T-helper 1 cell treated with Interleukin-12 subunit alpha and Interleukin-12 subunit beta and Interleukin-4 antibody, amounts not matched to agents 30 μg/mL and 1 μg/mL, for 36 hours (primary cell): ENCODE data around the gene ANGPTL4.
"Not testable (repeated sequence)": the region's sequence is repeated elsewhere in the genome, so short reads cannot be mapped to it uniquely, and the experiment has no call there.

Experiments used
- H3K27ac Mint-ChIP-seq: one replicate; pipeline ENCODE4 v1.8.0; 2021; ENCODE audit warnings: mild to moderate bottlenecking, mixed read lengths
- H3K27me3 Mint-ChIP-seq: one replicate; pipeline ENCODE4 v1.8.0; 2021; ENCODE audit warnings: low read depth, mixed read lengths
- H3K36me3 Mint-ChIP-seq: one replicate; pipeline ENCODE4 v1.8.0; 2021; ENCODE audit warnings: low read depth, mixed read lengths
- H3K4me1 Mint-ChIP-seq: one replicate; pipeline ENCODE4 v1.8.0; 2021; ENCODE audit warnings: low read depth, mixed read lengths
- H3K4me3 Mint-ChIP-seq: one replicate; pipeline ENCODE4 v1.8.0; 2021; ENCODE audit warnings: mild to moderate bottlenecking, moderate library complexity, mixed read lengths
- H3K9me3 Mint-ChIP-seq: one replicate; pipeline ENCODE4 v1.8.0; 2021; ENCODE audit warnings: mixed read lengths

The ANGPTL4 gene

GRCh38 chr19:8398311-8398771, 34.4 kb downstream of the ANGPTL4 start:
- Mint-ChIP-seq H3K4me3 (no peak overlapping the region), H3K9me3 (no peaks in the 10 kb centered on the region), H3K36me3 (peaks cover 3% of the 10 kb centered on the region), H3K27ac (no peak overlapping the region), H3K27me3 (no peaks in the 10 kb centered on the region), H3K4me1 (peaks cover 9% of the 10 kb centered on the region)

GRCh38 chr19:8399681-8400188, 35.8 kb downstream of the ANGPTL4 start:
- Mint-ChIP-seq H3K4me3 (no peak overlapping the region), H3K36me3 (peaks cover 7% of the 10 kb centered on the region), H3K9me3 (no peaks in the 10 kb centered on the region), H3K27me3 (no peaks in the 10 kb centered on the region), H3K27ac (no peak overlapping the region), H3K4me1 (peaks cover 11% of the 10 kb centered on the region)

DNA sequence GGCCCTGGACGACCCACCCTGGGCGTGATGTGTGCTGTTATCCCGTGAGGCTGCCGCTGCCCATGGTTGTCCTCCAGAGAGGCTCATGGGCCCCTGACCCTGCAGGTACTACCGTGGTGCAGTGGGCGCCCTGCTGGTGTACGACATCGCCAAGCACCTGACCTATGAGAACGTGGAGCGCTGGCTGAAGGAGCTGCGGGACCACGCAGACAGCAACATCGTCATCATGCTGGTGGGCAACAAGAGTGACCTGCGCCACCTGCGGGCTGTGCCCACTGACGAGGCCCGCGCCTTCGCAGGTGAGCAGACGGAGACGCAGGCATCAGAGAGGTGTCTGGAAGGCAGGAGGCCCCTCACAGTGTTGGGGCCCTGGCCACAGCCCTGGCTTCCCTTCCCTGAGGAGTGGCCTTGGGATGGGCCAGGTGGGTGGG, 38.0 kb downstream of the ANGPTL4 start:
- Mint-ChIP-seq H3K4me3 (no peak overlapping the region), H3K4me1 (peaks cover 2% of the 10 kb centered on the region), H3K27me3 (no peaks in the 10 kb centered on the region), H3K27ac (no peak overlapping the region), H3K36me3 (peaks cover 11% of the 10 kb centered on the region), H3K9me3 (no peaks in the 10 kb centered on the region)

- Mint-ChIP-seq H3K4me3 (no peak overlapping the region), H3K9me3 (no peaks in the 10 kb centered on the region), H3K36me3 (peaks cover 11% of the 10 kb centered on the region), H3K27me3 (no peaks in the 10 kb centered on the region), H3K4me1 (peaks cover 2% of the 10 kb centered on the region), H3K27ac (no peak overlapping the region)
Measured at GRCh38 chr19:8403098-8403819, 39.3 kb downstream of the ANGPTL4 start.

GRCh38 chr19:8403820-8404109, 39.8 kb downstream of the ANGPTL4 start:
- H3K27ac Mint-ChIP-seq: no peak overlapping the region

DNA sequence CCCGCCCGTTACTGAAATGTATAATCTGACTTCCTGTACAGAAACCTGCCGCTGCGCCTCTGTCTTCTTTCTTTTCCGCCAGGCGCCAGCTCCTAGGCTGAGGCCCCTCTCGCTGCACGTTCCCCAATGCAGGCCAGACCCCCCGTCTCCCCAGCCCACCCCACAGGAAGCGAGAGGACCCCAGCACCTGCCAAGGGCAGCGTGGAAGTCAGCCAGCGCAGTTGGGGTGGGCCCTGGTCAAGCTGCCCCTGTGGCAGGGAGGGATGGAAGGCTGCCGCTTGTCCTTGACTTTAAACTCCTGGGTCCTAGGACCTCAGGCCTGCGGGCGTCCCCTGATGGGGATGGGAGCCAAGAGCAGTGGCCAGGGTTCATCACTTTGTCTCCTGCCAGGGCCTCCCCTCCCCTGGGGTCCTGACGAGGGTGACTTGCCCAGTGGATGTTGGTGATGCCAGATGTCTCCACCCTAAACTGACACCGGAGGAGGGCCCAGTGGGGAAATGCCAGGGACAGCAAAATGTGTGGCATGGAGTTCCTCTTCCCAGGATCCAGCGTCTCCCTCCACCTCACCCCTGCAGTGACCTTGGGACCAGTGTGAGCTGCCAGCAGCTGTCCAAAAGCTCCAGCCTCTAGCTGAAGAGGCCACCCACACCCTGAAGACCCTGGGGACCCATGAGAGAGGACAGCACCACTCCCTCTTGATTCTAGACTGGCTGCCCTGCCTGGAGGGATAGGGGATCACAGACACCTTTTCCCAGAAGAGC, 40.6 kb downstream of the ANGPTL4 start:
- no peak overlapping the region for H3K27ac Mint-ChIP-seq
- H3K4me1 Mint-ChIP-seq: peaks cover 2% of the 10 kb centered on the region
- no peaks in the 10 kb centered on the region for H3K27me3 Mint-ChIP-seq
- no peaks in the 10 kb centered on the region for H3K9me3 Mint-ChIP-seq
- no peak overlapping the region for H3K4me3 Mint-ChIP-seq
- H3K36me3 Mint-ChIP-seq: peaks cover 11% of the 10 kb centered on the region

More at GRCh38 chr19:8403820-8404109, 39.8 kb downstream of the ANGPTL4 start:
- peaks cover 11% of the 10 kb centered on the region for H3K36me3 Mint-ChIP-seq
- no peaks in the 10 kb centered on the region for H3K9me3 Mint-ChIP-seq
- H3K4me1 Mint-ChIP-seq: peaks cover 2% of the 10 kb centered on the region
- no peaks in the 10 kb centered on the region for H3K27me3 Mint-ChIP-seq
- no peak overlapping the region for H3K4me3 Mint-ChIP-seq

GRCh38 chr19:8410718-8411117, 46.8 kb downstream of the ANGPTL4 start:
- not testable (repeated sequence) for H3K4me3 Mint-ChIP-seq, H3K27me3 Mint-ChIP-seq, H3K9me3 Mint-ChIP-seq, H3K27ac Mint-ChIP-seq, H3K36me3 Mint-ChIP-seq, H3K4me1 Mint-ChIP-seq

DNA sequence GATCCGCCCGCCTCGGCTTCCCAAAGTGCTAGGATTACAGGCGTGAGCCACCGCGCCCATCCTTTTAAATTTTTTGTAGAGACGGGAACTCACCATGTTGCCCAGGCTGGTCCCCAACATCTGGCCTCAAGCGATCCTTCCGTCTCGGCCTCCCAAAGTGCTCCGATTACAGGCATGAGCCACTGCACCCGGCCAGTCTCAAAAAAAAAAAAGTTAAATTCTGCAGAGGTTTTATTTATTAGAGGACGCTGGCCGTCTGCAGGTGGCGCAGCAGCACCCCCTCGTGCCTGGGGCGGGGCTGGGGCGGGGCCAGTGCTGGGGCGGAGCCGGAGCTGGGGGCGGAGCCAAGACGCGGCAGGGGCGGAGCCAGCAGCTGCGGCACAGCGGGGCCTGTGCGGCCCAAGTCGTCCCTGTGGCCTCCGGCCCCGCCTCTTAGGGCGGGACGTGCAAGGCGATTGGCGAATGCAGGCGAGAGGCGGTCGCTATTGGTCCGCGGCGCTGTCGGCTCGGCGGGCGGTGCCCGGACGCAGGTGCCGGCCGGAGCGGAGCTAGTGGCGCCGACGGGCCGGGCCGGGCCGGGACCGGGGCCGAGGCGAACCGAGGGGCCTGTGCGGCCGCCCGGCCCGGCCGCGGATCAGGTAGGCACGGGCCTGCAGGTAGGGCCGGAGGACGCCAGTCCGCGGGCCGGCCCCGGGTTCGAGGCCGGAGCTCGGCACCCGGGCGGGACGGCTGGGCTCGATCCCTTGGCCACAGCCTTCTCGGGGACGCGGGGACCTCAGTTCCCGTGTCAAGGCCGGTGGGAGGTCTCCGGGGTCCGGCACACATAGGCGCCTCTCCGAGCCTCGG, 49.1 kb downstream of the ANGPTL4 start, which contains the start of gene MARCHF2:
TSS of gene MARCHF2 (plus strand) at position 523 of the 846 bp plus-strand sequence. CDS start 8,536 bp downstream, outside the sequence.
- peak within 1 kb of the TSS; percentile 2 for H3K27ac Mint-ChIP-seq
- no peaks in the 10 kb centered on the region for H3K36me3 Mint-ChIP-seq
- no peaks in the 10 kb centered on the region for H3K27me3 Mint-ChIP-seq
- peak within 1 kb of the TSS; percentile 60 for H3K4me3 Mint-ChIP-seq
- no peaks in the 10 kb centered on the region for H3K9me3 Mint-ChIP-seq
- peaks cover 8% of the 10 kb centered on the region for H3K4me1 Mint-ChIP-seq

DNA sequence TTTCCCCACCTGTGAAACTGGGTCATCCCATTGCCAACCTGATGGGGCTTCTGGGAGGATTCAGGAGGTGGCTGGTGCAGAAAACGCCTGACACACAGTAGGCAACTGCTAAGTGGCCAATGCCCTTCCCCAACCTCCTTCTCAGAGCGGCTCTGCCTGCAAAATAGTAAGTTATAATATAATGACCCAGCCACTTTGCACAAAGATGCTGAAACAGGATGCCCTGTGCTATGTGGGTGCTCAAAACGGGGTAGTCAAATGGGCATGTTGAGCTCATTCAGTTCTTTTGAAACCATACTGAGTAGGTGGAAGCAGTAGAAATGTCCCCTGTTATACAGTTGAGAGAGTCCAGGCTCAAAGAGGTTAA, 49.7 kb downstream of the ANGPTL4 start:
- H3K36me3 Mint-ChIP-seq: no peaks in the 10 kb centered on the region
- H3K4me1 Mint-ChIP-seq: peaks cover 8% of the 10 kb centered on the region
- no peaks in the 10 kb centered on the region for H3K9me3 Mint-ChIP-seq
- peak overlapping the region; percentile 60 for H3K4me3 Mint-ChIP-seq
- no peaks in the 10 kb centered on the region for H3K27me3 Mint-ChIP-seq
- H3K27ac Mint-ChIP-seq: peak overlapping the region; percentile 2

GRCh38 chr19:8416796-8417195, 52.8 kb downstream of the ANGPTL4 start:
- H3K27ac Mint-ChIP-seq: no peak overlapping the region
- H3K27me3 Mint-ChIP-seq: no peaks in the 10 kb centered on the region
- H3K36me3 Mint-ChIP-seq: no peaks in the 10 kb centered on the region
- no peaks in the 10 kb centered on the region for H3K9me3 Mint-ChIP-seq
- H3K4me1 Mint-ChIP-seq: peaks cover 4% of the 10 kb centered on the region
- H3K4me3 Mint-ChIP-seq: no peak overlapping the region

GRCh38 chr19:8421484-8422461, 57.8 kb downstream of the ANGPTL4 start:
- Mint-ChIP-seq H3K4me3 (no peak overlapping the region), H3K9me3 (no peaks in the 10 kb centered on the region)

DNA sequence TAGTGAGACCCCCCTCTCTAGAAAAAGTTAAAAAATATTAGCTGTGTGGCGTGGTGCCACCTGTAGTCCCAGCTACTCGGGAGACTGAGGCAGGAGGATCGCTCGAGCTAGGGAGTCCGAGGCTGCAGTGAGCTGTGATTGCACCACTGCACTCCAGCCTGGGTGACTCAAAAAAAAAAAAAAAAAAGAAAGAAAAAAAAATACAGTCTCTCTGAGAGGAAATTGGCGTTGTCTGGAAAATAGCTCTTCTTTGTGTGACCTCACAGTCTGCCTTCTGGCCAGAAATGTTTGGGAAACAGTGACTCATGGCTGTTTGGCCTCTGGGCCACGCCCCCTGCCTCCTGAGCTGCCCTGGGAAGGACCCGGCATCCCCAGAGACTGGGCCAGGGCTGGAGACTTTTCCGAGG, 59.9 kb downstream of the ANGPTL4 start:
- Mint-ChIP-seq H3K4me3 (no peak overlapping the region), H3K36me3 (peaks cover 3% of the 10 kb centered on the region), H3K9me3 (no peaks in the 10 kb centered on the region), H3K27me3 (no peaks in the 10 kb centered on the region), H3K4me1 (no peaks in the 10 kb centered on the region), H3K27ac (no peak overlapping the region)

More at GRCh38 chr19:8421484-8422461, 57.8 kb downstream of the ANGPTL4 start:
- Mint-ChIP-seq H3K27ac (no peak overlapping the region), H3K36me3 (peaks cover 1% of the 10 kb centered on the region), H3K27me3 (no peaks in the 10 kb centered on the region), H3K4me1 (no peaks in the 10 kb centered on the region)
